Measurements from ENCODE around the gene LCMT1.
"Not testable (repeated sequence)": the region's sequence is repeated elsewhere in the genome, so short reads cannot be mapped to it uniquely, and the experiment has no call there.

LCMT1 gene

GRCh38 chr16:25151996-25152395, 40.5 kb downstream of the LCMT1 start:
- DNase-seq: no peak

- DNase-seq: no peak
Observed at GRCh38 chr16:25155553-25156460, 44.3 kb downstream of the LCMT1 start.

GRCh38 chr16:25157271-25157875, 45.8 kb downstream of the LCMT1 start:
- DNase-seq: no peak

DNA sequence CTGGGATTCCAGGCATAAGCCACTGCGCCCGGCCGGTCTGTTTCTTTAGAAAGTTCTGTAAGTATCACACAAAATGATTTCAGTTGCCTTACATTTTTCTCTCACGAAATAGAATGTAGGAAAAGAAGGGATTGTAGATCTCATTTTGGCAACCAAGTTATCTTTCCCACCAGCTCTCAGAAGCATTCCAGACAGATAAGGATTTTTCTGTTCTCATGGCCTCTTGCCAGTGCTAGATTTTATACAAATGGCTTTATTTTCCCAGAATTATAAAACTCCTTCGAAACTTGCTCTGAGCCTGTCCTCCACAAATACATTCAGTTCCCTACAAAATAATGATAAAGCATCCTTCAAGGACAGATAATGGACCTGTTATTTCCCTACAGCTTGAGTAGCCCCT, 46.9 kb downstream of the LCMT1 start:
- no peak for DNase-seq

DNA sequence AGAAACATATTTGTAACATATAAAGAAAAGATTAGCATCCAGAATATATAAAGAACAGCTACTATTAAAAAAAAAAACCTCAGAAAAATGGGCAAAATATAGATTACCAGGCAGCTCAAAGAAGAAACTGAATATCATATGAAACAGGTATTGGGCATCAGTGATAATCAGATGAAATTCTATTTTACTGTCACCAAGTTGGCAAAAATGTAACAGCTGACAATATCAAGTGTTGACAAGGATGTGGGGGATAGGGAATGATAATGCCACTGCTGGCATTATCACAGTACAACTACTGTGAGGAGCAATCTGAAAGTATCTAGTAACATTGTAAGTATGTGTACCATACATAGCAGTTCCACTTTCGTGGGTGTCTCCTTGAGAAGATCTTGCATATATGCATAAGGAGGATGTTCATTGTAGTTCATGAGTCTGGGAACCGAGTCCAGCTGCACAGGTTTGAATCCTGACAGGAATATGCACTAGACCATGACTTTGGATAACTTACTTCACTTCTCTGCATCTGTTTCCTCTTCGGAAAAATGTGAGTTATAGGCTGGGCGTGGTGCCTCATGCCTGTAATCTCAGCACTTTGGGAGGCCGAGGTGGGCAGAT, 50.3 kb downstream of the LCMT1 start:
- DNase-seq: no peak

GRCh38 chr16:25163683-25164082, 52.1 kb downstream of the LCMT1 start:
- no peak for DNase-seq

DNA sequence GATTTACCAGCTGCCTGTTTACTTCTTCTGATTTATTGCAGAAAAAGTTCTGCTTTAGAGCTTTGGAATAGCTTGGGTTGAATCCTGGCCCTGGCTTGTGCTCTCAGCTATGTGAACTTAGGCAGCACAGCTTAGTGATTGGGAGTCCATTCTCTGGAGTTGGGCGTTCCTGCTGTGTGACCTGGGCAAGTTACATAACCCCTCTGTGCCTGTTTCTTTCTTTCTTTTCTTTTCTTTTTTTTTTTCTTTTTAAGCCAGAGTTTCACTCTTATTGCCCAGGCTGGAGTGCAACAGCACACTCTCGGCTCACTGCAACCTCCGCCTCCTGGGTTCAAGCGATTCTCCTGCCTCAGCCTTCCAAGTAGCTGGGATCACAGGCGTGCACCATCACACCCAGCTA, 53.7 kb downstream of the LCMT1 start:
- DNase-seq: no peak

DNA sequence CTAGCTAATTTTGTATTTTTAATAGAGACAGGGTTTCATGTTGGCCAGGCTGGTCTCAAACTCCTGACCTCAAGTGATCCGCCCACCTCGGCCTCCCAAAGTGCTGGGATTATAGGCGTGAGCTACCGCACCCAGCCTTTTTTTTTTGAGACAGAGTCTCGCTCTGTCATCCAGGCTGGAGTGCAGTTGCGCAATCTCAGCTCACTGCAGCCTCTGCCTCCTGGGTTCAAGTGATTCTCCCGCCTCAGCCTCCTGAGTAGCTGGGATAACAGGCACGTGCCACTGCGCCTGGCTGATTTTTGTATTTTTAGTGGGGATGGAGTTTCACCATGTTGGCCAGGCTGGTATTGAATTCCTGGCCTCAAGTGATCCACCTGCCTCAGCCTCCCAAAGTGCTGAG, 56.4 kb downstream of the LCMT1 start:
- DNase-seq: not testable (repeated sequence)

- DNase-seq: no peak
Observed at GRCh38 chr16:25171390-25171789, 59.8 kb downstream of the LCMT1 start.

DNA sequence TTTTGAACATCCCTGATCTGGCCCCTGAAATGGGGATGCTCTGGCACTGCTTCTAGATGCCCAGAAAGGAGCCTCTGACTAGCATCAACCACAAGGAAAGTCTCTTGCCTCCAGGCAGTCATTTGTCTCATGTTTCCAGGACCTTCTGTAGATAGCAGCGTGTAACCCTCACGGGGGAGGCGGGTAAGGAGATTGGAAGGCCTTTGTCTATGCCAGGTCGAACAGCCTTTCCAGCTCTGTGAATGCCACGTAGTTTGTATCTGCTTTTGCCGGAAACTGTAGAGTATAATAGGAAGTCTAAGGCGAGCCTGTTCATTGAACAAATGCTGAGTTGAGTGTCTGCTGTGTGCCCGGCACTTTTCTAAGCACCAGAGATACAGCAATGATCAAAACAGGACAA, 61.3 kb downstream of the LCMT1 start:
- no peak for DNase-seq

GRCh38 chr16:25174285-25174684, 62.7 kb downstream of the LCMT1 start:
- DNase-seq: no peak

GRCh38 chr16:25176136-25176535, 64.6 kb downstream of the LCMT1 start:
- DNase-seq: no peak

DNA sequence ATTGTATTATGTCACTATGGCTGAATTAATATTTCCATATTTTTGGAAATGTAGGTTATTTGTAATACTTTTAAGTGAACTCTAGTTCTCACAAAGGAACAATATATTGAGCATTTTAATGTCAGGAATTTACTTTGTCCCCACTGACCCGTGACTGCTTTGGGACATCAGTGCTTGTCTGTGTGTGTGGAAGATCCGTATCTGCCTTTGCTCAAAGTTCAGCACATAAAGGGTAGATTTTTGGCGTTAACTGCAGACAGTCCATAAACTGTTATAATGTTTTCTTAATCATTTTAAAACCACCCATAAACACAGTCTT, 65.9 kb downstream of the LCMT1 start:
- no peak for DNase-seq

GRCh38 chr16:25177831-25178688, 66.5 kb downstream of the LCMT1 start:
- no peak for DNase-seq

- DNase-seq: not testable (repeated sequence)
Observed at GRCh38 chr16:25181236-25181635, 69.7 kb downstream of the LCMT1 start.

DNA sequence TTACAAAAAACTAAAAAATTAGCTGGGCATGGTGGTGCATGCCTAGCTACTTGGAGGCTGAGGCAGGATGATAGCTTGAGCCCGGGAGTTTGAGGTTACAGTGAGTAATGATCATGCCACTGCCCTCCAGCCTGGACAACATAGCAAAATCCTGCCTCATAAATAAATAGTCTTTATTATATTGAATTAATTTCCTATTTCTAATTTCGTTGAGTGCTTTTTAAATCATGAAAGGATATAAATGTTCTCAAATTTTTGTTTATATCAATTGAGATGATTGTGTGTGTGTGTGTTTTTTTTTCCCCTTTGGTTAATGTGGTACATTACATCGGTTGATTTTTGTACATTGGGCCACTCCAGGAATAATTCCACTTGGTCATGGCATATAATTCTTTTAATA, 73.2 kb downstream of the LCMT1 start:
- DNase-seq: no peak

- DNase-seq: no peak
Observed at GRCh38 chr16:25187491-25187795, 75.9 kb downstream of the LCMT1 start.

DNA sequence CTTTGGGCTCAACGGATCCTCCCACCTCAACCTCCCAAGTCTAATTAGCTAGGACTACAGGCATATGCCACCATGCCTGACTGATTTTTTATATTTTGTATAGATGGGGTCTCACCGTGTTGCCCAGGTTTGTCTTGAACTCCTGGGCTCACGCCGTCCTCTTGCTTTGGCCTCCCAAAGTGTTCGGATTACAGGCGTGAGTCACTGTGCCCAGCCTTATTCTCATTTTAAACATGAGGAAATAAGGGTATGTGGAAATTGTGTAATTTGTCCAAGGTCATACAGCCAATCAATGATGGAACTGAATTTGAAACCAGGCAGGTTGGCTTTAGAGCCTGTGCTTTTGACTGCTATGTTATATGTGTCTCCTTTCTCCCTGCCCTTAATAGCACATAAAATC, 77.8 kb downstream of the LCMT1 start:
- DNase-seq: no peak

- DNase-seq: no peak
Observed at GRCh38 chr16:25192096-25192495, 80.6 kb downstream of the LCMT1 start.

DNA sequence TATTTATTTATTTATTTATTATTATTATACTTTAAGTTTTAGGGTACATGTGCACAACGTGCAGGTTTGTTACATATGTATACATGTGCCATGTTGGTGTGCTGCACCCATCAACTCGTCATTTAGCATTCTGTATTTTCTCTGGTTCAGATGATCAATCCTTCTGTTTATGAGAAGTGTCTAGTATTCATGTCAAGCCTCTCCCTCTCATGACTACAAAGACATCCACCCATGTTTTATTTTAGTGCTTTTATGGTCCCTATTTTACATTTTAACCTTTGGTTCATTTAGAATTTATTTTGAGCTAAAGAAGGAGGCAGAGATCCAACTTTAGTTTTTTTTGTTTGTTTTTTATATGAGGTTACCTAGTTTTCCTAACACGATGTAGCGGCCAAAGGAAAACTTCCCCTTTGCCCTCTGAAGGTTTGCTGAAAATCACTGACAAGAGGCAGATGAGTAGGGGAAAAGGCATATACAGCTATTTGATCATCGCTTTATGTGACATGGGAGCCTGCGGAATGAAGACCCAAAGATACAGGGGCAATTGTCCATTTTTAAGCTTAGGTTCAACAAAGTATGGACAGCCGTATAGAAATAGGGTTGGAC, 82.8 kb downstream of the LCMT1 start:
- DNase-seq: no peak

DNA sequence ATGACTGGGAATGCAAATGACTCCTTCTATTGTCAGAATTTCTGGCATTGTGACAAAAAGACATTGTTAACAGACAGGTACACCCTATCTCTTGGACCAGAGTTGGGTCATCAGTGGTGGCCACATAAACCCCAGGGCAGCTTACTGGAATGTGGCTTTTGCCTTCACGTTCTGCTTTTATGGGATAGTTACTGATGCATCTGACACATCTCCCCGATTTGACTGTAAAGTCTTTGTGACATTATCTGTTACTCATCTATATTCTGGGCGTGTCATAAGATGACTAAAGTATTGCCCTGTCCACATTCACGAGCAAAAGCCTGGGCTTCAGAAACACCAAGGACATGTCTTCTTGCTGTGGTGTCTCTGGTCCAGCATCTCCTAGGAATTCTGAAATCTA, 86.5 kb downstream of the LCMT1 start:
- no peak for DNase-seq

DNA sequence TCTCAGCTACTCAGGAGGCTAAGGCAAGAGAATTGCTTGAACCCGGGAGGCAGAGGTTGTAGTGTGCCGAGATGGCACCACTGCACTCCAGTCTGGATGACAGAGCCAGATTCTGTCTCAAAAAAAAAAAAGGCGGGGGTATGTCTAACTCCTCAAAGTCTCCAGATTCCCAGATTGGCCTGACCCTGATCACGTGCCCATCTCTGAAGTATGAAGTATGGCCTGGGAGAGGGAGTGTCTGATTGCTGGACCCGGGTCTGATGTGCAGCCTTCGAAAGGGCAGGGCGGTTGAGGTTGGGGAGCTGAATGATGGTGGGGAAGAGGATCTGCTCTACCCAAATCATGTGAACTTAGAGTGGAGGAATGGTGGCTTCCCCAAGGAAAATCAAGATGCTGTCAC, 87.9 kb downstream of the LCMT1 start:
- DNase-seq: no peak

DNA sequence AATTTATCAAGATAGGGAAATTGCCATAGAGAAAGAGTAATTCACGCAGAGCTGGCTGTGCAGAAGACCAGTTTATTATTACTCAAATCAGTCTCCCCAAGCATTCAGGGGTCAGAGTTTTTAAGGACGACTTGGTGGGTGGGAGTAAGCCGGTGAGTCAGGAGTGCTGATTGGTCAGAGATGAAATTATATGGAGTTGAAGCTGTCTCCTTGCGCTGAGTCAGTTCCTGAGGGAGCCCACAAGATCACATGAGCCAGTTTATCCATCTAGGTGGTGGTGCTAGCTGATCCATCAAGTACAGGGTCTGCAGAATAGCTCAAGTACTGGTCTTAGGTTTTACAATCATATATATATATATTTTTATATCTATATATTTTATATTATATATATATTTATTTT, 99.2 kb downstream of the LCMT1 start:
- no peak for DNase-seq
